NB4 (cell line): Measurements from ENCODE around the gene NKX2-1.

Experiments used
- DNase-seq: peaks from one replicate; pipeline ENCODE4 v3.0.0; 2010; ENCODE audit warnings: low read depth
- H3K4me3 ChIP-seq: one replicate; pipeline ENCODE4 v1.5.1; 2011; ENCODE audit warnings: mild to moderate bottlenecking, low read depth, low read length, moderate library complexity
- MYC ChIP-seq: IDR thresholded peaks from 2 replicates; pipeline ENCODE4 v1.6.1; 2011; ENCODE audit warnings: low read depth, low read length
- POLR2A ChIP-seq: IDR thresholded peaks from 2 replicates; pipeline ENCODE4 v1.6.1; 2011; ENCODE audit warnings: mild to moderate bottlenecking; ENCODE audit not compliant: insufficient read length; ENCODE audit errors: extremely low read depth
- TF ChIP-seq, protein P1 (sequence below): IDR thresholded peaks from one replicate; pipeline ENCODE4 v1.5.1; 2012; ENCODE audit warnings: low read depth, low read length
- TF ChIP-seq, protein P2 (sequence below): IDR thresholded peaks from 2 replicates; pipeline ENCODE4 v1.6.1; 2011; ENCODE audit warnings: low read depth, low read length

The NKX2-1 gene

DNA sequence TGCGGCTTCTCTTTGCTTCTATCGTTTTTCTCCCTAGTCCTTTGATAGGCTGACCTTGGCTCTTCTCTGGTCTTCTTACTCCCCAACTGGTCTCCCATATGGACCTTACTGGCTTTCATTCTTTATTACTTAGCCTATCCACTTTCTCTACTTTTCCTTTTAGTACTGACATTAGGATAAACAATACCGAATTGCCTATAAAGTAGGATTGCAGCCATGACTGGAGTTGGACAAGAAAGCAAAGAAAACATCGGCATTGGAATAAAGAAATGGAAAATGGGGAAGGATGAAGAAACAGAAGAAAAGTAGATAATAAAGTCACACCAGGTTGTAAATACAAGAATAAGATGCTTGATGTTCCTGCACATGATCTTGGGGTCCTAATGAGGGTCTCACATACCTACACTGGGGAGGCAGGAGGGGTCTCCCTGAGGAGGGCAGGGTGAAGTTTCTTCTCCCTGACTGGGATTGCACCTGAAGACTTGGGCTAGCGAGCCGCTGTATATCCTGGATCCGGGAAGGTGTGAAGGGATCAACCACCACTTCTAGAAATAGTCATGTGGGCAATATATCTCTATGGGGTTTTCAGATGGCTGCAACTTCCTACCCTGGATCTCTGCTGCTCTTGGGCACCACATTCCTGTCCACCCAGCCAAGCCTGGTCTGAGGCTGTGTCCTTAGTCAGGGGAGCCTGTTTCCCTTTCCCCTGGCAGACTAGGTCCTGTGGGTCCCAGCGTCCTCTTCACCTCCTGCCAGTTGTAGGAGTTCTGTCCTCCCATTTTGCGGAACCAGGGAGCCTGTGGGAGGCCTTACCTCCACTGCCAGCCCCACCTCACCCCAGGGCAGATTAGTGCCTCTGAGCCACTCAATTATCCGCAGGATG, 13.1 kb downstream of the NKX2-1 start:
- no peak for TF ChIP-seq POLR2A
- no peak for TF ChIP-seq MYC
- TF ChIP-seq, protein P1, sequence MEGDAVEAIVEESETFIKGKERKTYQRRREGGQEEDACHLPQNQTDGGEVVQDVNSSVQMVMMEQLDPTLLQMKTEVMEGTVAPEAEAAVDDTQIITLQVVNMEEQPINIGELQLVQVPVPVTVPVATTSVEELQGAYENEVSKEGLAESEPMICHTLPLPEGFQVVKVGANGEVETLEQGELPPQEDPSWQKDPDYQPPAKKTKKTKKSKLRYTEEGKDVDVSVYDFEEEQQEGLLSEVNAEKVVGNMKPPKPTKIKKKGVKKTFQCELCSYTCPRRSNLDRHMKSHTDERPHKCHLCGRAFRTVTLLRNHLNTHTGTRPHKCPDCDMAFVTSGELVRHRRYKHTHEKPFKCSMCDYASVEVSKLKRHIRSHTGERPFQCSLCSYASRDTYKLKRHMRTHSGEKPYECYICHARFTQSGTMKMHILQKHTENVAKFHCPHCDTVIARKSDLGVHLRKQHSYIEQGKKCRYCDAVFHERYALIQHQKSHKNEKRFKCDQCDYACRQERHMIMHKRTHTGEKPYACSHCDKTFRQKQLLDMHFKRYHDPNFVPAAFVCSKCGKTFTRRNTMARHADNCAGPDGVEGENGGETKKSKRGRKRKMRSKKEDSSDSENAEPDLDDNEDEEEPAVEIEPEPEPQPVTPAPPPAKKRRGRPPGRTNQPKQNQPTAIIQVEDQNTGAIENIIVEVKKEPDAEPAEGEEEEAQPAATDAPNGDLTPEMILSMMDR: no peak
- TF ChIP-seq, protein P2, sequence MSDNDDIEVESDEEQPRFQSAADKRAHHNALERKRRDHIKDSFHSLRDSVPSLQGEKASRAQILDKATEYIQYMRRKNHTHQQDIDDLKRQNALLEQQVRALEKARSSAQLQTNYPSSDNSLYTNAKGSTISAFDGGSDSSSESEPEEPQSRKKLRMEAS: no peak
- DNase-seq: no peak
- no peak overlapping the region for H3K4me3 ChIP-seq

DNA sequence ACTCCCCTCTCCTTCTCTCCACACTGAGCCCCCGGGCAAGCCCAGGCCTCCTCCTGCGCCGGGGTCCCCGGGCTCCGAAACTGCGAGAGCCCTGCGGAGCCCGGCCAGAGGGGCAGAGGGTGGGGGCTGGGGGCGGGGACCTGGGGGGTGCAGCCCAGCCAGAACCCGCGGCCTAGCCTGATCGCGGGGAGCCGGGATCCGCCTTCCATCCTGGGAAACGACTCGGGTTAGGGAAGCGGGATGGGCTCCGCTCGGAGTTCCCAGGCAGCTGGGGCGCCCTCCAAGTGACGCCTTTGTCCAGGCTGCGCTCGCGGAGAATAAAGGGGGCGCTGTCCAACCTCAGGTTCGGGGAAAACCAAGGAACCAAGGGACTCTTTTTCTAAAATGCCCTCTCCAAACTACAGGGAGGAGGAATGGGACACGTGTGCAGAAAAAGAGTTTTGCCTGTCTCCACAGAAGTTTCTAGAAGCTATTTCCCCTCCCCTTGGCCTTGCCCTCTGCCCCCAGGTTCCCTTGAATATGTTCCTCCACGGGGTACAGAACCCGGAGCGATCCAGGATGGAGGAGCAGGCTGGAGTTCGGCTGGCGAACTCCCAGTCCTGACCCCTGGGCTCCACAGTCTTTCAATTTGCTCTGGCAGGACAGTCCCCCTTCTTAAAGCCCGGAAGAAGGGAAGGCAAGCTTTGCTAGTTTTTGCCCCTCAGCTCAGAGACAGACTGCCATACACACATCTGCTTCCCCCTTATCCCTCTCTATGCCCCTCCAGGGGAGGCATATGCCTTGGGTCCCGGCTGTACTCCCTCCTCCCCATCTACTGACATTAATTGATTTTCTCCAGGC, 13.9 kb downstream of the NKX2-1 start:
- no peak for TF ChIP-seq MYC
- no peak overlapping the region for H3K4me3 ChIP-seq
- DNase-seq: no peak

DNA sequence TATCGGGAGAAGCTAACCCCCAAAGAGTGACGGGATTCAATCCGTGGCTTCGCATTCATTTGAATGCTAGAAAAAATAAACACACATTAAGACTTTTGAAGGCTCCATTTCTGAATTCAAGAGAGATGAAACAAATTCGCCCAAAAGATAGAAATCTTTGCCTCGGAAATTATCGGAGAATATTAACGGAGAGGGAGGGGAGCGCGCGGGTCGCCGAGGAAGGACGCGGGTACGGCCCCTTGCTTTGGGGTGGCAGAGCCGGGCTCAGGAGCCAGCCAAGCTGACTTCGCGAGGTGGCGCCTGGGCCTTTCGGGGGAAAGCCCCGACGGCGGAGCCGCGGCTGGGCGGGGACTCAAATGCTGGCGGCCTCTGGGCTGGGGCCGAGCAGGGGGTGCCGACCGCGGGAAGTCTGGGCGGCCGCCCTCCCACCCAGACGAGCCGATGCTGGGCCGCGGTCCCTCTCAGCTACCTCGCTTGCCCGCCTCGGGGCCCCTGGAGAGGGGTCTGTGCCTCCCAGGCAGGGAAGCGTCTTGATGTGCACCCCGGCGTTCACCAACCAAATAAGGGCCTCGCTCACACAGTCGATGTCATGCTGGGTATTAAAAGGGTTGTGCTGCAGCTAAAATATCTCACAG, 14.7 kb downstream of the NKX2-1 start:
- DNase-seq: no peak
- TF ChIP-seq MYC (no peak), POLR2A (no peak)
- TF ChIP-seq, protein P2: no peak
- TF ChIP-seq, protein P1: no peak
- H3K4me3 ChIP-seq: no peak overlapping the region

DNA sequence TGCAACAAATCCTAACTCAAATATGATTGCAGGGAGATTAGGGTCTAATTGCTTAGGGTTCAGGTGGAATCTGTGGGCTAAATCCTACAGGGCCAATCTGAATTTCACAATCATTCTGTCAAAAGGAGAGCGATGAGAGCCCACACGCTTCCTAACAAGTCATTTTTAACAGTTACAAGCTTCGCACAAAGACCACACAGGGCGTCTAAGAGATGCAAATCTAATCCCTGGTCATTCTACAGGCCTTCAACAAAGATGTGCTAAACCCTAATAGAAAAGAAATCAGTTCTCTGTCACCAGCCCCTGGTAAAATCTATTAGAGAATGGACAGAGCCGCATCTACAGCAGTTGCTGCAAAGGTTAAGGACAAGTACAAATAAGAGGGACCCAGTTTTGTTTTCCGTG, 15.3 kb downstream of the NKX2-1 start:
- no peak for DNase-seq
- TF ChIP-seq MYC: no peak
- no peak overlapping the region for H3K4me3 ChIP-seq

DNA sequence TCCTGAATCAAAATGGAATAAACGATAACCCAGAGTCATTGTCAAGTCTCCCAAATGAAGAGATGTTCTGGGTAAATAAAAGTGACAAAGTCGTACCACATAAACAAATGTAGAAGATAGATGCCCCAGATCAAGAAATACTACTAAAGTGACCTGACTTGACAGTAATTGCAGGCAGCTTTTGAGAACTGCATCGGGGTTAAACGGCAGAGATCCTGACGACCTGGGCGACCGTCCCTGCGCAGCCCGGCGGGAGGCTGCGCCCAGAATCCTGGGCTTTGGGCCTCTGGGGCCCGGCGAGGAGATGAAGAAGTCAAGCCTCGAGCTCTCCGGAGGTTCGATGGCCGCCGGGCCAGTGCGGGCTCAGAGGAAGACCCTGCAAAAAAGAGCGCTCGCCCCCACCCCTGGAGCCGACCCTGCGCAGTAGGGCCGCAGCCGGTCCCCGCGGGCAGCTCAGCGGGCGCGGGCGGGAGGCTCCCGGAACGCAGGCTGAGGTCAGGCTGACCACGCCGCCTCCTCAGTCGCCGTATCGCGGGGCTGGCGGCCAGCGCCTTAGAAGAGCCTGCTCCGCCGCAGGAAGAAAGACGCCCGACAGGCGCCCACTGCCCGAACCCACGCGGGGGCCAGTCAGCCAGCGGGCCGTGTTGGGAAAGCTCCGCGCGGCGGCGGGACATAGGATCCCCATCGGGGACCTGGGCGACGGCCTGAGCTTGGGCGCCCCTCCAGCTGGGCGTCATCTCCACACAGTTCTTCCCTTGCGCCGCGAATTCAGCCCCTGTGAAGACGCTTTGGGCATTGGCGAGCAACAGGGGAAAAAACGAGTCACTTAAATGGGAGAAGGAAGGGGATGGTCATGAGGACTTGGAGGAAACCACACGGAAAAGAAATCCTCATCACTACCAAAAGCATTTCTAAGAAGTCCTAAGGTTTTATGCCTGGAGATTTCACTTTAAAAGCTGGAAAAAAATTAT, 16.0 kb downstream of the NKX2-1 start:
- no peak for DNase-seq
- TF ChIP-seq, protein P1: no peak
- TF ChIP-seq MYC (no peak), POLR2A (no peak)
- TF ChIP-seq, protein P2: no peak
- no peak overlapping the region for H3K4me3 ChIP-seq
